ENCODE results near the gene SMU1. TPM values are rescaled to one million over a fixed set of nuclear protein-coding genes. Genes with fewer than 3 reads are reported as not detected.

Gene SMU1
- total and polyA plus RNA-seq, 7 donors: 8.4 to 18.4 (median 15.5) TPM

DNA sequence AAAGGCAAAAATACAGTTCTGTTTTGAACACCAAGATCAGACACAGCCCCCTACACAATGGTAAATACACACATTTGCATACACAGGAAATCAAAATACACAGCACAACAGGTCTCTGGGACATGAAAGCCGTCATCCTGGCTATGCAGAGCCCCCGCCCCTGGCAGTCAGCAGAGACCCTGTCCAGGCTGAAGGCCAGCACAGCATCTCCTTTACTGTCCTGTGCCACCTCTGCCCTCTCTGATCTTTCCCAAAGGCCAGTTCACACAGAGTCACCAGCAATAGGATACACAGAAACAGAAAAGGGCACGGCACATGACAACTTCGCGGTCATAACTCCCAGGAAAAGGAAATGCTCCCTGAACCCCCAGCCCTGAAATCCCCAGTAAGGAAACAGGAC lies 34.2 kb upstream of the SMU1 start:
- TF ChIP-seq CTCF (IDR thresholded peaks at IDR 0.05): no peak
- ATAC-seq (no peak), DNase-seq (no peak)
- Histone ChIP-seq H3K27me3 (ENCODE audit: insufficient read depth in 3 of 3, low read length in 2 of 3) (no peaks in the 10 kb centered on the region), H3K9me3 (no peaks in the 10 kb centered on the region), H3K27ac (no peak overlapping the region), H3K36me3 (ENCODE audit: insufficient read depth in 1 of 2, low read depth in 1 of 2) (peaks cover 0 to 40% of the 10 kb centered on the region in 2 donors), H3K4me3 (no peak overlapping the region), H3K4me1 (peaks cover 17% of the 10 kb centered on the region)
- intact Hi-C loops (cut with DNase I): loop anchor here in 1 of 2 donors (2.0 kb wide), 1 partner anchor 18 kb away; no protein-coding TSS in a partner anchor
- 79 to 97% (median 90%) methylated on average over 5 of the region's 5 CpGs for WGBS, 3 donors

- no peak overlapping the region for H3K27ac ChIP-seq
- peaks cover 17% of the 10 kb centered on the region for H3K4me1 ChIP-seq
- no peaks in the 10 kb centered on the region for H3K9me3 ChIP-seq
- ATAC-seq (no peak), DNase-seq (no peak)
- 94 to 95% (median 95%) methylated on average over 1 of the region's 1 CpG for WGBS, 3 donors
- peaks cover 0 to 34% of the 10 kb centered on the region in 2 donors for H3K36me3 ChIP-seq (ENCODE audit: insufficient read depth in 1 of 2, low read depth in 1 of 2)
- intact Hi-C loops (cut with DNase I): loop anchor here in 1 of 2 donors (2.0 kb wide), 1 partner anchor 19 kb away; no protein-coding TSS in a partner anchor
- TF ChIP-seq CTCF (IDR thresholded peaks at IDR 0.05): no peak
- no peaks in the 10 kb centered on the region for H3K27me3 ChIP-seq (ENCODE audit: insufficient read depth in 3 of 3, low read length in 2 of 3)
- H3K4me3 ChIP-seq: no peak overlapping the region
Measured at GRCh38 chr9:33109850-33110595, 33.5 kb upstream of the SMU1 start.

GRCh38 chr9:33109097-33109496 lies 32.6 kb upstream of the SMU1 start:
- ATAC-seq: no peak
- Histone ChIP-seq H3K36me3 (ENCODE audit: insufficient read depth in 1 of 2, low read depth in 1 of 2) (peaks cover 0 to 24% of the 10 kb centered on the region in 2 donors), H3K27ac (no peak overlapping the region), H3K9me3 (no peaks in the 10 kb centered on the region), H3K27me3 (ENCODE audit: insufficient read depth in 3 of 3, low read length in 2 of 3) (no peaks in the 10 kb centered on the region), H3K4me3 (no peak overlapping the region), H3K4me1 (peaks cover 17% of the 10 kb centered on the region)
- intact Hi-C loops (cut with DNase I): no loop called here
- TF ChIP-seq CTCF (IDR thresholded peaks at IDR 0.05): no peak
- DNase-seq: no peak
- WGBS, 3 donors: 69 to 73% (median 72%) methylated on average over 3 of the region's 3 CpGs

- 91 to 96% (median 92%) methylated on average over 3 of the region's 3 CpGs for WGBS, 3 donors
- Histone ChIP-seq H3K36me3 (ENCODE audit: insufficient read depth in 1 of 2, low read depth in 1 of 2) (peaks cover 0 to 19% of the 10 kb centered on the region in 2 donors), H3K4me3 (no peak overlapping the region), H3K9me3 (no peaks in the 10 kb centered on the region), H3K4me1 (peaks cover 17% of the 10 kb centered on the region), H3K27me3 (ENCODE audit: insufficient read depth in 3 of 3, low read length in 2 of 3) (no peaks in the 10 kb centered on the region), H3K27ac (no peak overlapping the region)
- intact Hi-C loops (cut with DNase I): no loop called here
- no peak for DNase-seq
- no peak for ATAC-seq
- no peak for TF ChIP-seq CTCF (IDR thresholded peaks at IDR 0.05)
Measured at GRCh38 chr9:33108472-33108871, 32.0 kb upstream of the SMU1 start.
